ENCODE measurements around the gene ING4.

ING4 gene

GRCh38 chr12:6604259-6605029 lies 58.5 kb downstream of the ING4 start:
- Histone ChIP-seq H3K9me3 (ENCODE audit: control insufficient read depth, insufficient read depth, low read depth, low read length) (no peaks in the 10 kb centered on the region), H3K4me1 (ENCODE audit: control insufficient read depth, insufficient read depth, low read length) (peaks cover 38% of the 10 kb centered on the region), H3K27me3 (ENCODE audit: control insufficient read depth, insufficient read depth, low read length) (no peaks in the 10 kb centered on the region), H3K4me3 (ENCODE audit: low read depth, low read length) (peak overlapping the region; percentile 92), H3K36me3 (ENCODE audit: control insufficient read depth, insufficient read depth, low read length) (peaks cover 60% of the 10 kb centered on the region), H3K27ac (ENCODE audit: low read depth, low read length) (no peak overlapping the region), H3K9ac (ENCODE audit: low read length) (no peak overlapping the region)

GRCh38 chr12:6603095-6603567 lies 59.8 kb downstream of the ING4 start:
- no peak overlapping the region for H3K9ac ChIP-seq (ENCODE audit: low read length)
- no peak overlapping the region for H3K4me3 ChIP-seq (ENCODE audit: low read depth, low read length)
- H3K36me3 ChIP-seq (ENCODE audit: control insufficient read depth, insufficient read depth, low read length): peaks cover 72% of the 10 kb centered on the region
- H3K4me1 ChIP-seq (ENCODE audit: control insufficient read depth, insufficient read depth, low read length): peaks cover 33% of the 10 kb centered on the region
- H3K27ac ChIP-seq (ENCODE audit: low read depth, low read length): no peak overlapping the region
- no peaks in the 10 kb centered on the region for H3K9me3 ChIP-seq (ENCODE audit: control insufficient read depth, insufficient read depth, low read depth, low read length)
- H3K27me3 ChIP-seq (ENCODE audit: control insufficient read depth, insufficient read depth, low read length): no peaks in the 10 kb centered on the region

- no peaks in the 10 kb centered on the region for H3K27me3 ChIP-seq (ENCODE audit: control insufficient read depth, insufficient read depth, low read length)
- no peak overlapping the region for H3K9ac ChIP-seq (ENCODE audit: low read length)
- H3K4me3 ChIP-seq (ENCODE audit: low read depth, low read length): no peak overlapping the region
- H3K9me3 ChIP-seq (ENCODE audit: control insufficient read depth, insufficient read depth, low read depth, low read length): no peaks in the 10 kb centered on the region
- no peak overlapping the region for H3K27ac ChIP-seq (ENCODE audit: low read depth, low read length)
- H3K4me1 ChIP-seq (ENCODE audit: control insufficient read depth, insufficient read depth, low read length): peaks cover 27% of the 10 kb centered on the region
- H3K36me3 ChIP-seq (ENCODE audit: control insufficient read depth, insufficient read depth, low read length): peaks cover 78% of the 10 kb centered on the region
These were observed 60.4 kb downstream of the ING4 start for GRCh38 chr12:6602526-6602925.
